Measurements from ENCODE around the gene PHGDH.
"Not testable (repeated sequence)": the region's sequence is repeated elsewhere in the genome, so short reads cannot be mapped to it uniquely, and the experiment has no call there.

The PHGDH gene

DNA sequence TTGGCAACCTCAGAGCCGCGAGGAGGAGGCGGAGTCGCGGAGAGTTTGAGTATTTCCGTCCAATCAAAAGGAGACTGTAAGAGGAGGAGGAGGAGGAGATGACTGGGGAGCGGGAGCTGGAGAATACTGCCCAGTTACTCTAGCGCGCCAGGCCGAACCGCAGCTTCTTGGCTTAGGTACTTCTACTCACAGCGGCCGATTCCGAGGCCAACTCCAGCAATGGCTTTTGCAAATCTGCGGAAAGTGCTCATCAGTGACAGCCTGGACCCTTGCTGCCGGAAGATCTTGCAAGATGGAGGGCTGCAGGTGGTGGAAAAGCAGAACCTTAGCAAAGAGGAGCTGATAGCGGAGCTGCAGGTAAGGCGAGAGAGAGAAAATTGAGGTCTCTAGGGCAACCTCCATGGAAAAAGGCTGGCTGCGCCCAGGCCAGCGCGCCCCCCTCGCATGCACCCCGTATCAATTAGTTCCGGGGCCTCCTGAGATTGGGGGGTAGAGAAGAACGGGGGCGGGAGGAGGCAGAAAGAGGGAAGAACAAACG, at the start of gene PHGDH:
TSS of gene PHGDH (plus strand) at position 131 of the 538 bp plus-strand sequence. CDS start at position 220, 89 bp downstream.
- DNase-seq, result peak; percentile 66

DNA sequence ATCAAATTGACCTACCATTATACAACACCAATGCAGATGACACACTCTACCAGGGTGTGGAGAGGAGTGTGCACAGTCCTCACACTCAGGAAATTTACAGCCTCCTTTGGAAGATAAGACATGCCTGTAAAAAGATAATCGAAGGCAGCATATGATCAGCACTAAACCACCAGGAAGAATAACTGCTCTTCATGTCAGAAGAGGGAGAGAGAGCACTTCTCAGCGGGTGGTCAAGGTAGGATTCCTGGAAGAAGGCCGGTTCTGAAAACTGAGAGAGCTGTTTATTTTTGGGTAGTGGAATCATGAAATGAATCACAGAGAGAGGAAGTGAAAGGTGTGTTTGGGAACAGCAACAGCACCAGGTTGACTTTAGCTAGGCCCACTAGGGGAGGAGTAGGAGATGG, 49.7 kb upstream of the PHGDH start:
- no peak for DNase-seq

DNA sequence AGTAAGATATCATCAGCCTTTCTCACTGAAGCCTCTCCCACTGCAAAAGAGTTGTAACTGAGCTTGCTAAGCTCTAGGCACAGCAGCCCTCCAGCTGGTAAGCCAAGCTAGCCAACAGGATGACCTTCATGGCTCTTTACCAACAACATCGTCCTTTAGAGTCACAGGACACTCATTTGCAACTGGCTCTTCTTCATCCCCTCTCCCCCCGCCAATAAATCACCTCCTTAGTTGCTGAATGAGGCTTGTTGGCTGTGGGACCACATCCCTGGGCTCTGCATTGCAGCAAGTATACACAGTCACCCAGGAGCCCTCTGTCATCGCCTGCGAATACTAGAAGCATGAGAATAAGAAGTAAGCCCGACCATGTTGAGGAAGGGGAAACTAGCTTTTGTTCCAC, 47.7 kb upstream of the PHGDH start:
- DNase-seq, result no peak

DNA sequence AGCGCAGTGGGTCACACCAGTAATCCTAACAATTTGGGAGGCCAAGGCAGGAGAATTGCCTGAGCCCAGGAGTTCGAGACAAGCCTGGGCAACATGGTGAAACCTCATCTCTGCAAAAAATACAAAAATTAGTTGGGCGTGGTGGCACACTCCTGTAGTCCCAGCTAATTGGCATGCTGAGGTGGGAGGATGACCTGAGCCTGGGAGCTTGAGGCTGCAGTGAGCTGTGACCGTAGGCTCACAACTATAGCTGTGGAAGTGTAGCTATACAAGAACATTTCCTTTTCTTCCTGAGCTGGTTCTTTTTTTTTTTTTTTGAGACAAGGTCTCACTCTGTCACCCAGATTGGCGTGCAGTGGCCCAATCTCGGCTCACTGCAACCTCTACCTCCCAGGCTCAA, 44.6 kb upstream of the PHGDH start:
- DNase-seq, result no peak

DNA sequence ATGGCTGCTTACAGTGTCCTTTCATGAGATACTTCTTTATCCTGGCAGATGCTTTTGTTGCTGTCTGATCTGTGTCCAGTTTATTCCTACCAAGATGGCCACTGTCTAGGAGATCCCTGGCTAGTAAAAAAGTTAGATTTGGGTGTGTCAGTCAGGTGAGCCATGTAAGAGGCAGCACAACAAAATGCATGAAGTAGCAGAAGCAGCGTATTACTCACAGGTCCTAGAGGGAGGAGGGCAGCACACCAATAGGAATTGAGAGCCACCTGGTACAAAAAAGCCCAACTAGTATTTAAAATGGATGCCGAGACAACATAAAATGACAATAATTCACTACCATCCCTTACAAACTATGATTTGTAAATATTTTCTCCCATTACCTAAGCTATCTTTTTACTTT, 40.8 kb upstream of the PHGDH start:
- no peak for DNase-seq

DNA sequence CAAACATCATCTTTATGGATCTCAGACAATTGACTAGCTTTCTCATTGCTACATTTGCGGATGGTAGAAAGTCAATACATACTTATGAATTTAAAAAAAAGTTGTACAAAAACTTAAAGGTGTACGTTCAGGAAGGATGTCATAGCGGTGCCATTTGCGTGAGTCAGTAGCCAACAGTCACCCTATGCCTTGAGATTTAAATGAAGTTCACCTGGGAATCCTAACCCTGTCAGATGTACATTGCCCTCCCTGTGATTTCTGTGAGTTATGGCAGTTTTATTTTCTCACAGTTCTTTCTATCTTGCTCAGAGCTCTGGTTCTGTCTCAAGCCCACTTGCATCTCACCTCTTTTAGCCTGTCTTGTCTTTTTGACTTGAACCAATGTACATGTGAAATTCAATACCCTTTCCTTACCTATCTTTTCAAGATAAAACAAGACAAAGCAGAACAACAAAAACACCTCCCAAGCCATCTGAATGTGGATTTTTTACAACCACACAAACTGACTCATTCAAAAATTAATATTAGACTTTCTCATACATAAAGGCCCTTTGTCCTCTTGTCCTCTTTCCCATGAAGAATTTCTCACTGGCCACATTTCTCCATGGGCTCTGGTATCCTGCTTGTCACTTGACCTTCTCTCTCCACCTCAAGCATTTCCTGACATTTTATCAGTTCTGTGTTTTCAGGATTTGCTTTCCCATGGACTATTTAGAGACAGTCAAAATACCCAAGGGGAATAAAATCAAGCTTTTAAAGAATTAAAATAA, 38.4 kb upstream of the PHGDH start:
- no peak for DNase-seq

DNA sequence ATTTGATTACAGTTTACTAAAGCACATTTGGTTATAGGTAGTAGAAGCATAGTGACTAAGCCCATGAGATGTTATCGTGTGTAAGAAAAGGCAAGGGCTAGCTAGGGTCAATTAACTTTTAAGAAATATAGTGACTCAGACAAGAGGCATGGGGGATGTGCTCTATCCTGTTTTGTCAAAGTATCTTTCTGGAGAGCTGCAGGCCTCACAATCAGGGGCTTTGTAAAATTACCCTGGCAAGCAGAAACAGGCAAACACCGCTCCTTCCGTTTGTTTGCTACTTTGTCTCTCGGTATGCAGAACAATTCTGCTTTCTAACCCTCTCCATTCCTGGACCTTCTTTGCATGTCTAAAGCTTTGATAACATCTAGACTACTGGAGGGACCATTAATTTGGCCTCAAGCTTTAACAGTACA, 37.6 kb upstream of the PHGDH start:
- no peak for DNase-seq

DNA sequence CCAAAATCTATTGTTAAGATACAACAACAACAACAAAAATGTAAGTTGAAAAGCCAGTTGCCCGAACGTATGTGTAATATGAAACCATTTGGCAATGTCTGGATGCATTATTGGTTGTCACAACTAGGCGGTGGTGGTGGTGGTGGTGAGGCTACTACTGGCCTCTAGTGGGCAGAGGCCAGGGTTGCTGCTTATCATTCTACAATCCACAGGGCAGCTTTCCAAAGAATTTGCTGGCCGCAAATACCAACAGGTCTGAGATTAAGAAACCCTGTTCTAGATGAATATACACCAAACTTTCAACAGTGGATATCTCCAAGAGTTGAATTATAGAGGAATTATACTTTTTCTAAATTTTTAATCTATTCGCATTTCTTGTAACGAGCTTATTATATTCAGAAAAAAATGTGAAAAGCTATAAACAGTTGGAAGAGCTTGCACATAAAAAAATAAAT, 36.9 kb upstream of the PHGDH start:
- no peak for DNase-seq

DNA sequence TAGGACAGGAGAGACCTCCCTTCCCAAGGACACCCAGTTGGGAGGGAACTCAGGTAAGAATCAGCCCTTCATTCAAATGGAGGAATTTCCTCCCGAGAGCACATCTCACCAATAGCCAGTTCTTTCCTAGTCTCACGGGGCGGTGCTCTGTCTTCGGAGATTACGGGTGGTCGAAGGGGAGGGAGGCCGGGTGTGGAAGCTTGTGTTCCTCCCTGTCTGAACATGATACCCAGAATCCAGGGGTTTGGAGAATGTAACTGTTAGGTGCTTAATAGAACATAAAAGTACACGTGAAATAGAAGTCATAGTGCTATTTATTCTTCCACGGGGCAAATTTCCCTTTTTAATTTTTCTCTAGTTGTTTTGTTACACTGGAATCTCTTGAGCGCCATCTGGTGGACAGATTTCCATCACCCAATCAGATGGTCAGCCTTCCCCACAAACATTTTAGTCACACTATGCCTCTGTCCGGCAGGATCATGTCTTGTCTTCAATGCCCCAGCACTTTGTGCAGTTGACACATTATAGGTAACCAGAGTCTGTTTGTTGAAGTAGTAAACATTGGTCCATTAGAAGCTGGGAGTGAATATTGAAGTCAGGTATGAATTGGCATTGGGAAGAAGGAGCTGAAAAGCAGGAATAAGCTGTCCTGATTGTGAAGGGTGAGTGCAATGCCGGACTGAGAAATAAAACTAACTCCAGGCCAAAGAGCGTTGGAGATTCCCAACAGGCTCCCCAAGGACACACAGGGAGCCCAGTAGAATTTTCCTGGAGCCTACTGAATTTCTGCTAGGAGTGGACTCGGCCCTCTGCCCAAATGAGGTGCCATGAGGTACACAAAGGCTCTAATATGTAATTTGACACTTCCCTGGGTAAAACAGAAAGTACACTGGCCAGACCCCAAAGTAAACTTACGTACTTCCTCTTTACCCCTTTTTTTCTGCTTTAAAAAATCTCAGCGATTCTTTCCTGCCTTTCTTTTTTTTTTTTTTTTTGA, 36.1 kb upstream of the PHGDH start:
- peak; percentile 89 for DNase-seq

DNA sequence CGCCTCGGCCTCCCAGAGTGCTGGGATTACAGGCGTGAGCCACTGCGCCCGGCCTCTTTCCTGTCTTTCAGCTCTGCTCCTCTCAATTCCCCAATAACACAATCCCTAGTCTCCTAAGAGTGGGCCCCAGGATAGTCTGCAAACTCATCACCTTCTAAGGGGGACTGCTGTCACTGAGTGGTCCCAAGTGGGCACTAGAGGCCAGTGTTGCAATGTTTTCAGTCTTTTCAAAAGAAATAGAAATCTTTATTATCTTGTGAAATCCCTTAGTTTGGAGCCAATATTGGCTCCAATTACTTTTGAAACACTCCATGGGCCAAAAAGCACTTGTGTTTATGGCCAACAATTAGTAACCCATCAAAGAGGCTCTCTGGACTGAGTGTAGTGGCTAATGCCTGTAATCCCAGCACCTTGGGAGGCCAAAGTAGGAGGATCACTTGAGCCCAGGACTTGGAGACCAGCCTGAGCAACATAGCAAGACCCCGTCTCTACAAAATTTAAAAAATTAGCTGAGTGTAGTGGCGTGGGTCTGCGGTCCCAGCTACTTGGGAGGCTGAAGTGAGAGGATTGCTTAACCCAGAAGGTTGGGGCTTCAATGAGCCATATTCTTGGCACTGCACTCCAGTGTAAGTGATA, 35.0 kb upstream of the PHGDH start:
- DNase-seq, result no peak

DNA sequence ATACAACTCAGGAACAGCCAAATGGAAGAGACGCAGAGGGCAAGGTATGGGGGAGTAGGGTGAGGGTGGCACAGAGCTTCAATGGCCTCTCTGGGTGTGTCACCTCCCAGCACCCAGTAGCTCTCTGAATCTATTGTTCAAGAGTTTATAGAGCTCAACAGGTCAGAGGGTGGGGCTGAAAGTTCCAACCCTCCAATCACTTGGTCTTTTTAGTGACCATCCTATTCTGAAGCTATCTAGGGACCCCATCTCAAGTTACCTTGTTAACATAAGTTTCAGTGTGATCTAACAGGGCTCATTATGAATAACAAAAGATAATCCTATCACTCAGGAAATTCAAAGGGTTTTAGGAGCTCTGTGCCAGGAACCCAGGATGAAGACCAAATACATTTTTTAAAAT, 32.5 kb upstream of the PHGDH start:
- DNase-seq, result no peak

DNA sequence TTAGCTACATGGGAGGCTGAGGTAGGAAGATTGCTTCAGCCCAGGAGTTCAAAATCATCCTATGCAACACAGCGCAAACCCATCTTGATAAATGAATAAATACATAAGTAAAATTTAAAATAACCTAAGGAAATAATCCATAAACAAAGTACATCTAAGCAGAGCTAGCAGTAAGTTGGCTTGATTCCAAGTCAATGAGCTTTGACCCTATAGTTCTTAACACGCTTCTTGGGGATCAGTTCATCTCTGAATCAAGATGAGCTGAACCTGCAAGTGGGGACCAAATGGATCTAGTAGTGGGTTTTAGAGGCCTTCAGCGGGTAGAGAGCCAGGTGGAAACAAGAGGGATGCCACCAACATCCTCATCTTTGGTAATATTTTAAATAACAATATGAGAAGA, 31.5 kb upstream of the PHGDH start:
- DNase-seq, result no peak

DNA sequence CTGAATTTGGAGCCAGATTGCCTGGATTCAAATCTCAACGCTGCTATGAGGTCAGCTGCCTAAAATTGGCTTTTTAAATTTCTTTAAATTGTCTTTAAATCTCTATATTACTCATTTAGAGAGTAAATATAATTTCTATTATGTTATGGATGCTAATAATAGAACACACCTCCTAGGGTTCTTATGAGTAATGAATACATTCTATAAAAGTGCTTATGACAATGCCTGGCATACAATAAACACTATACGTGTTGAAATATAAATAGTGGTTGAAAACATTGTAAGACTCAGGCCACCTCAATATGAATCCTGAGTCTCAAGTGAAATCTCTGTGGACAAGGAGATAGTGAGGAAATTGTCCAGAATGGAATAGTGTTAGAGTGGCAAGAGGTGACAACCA, 31.0 kb upstream of the PHGDH start:
- DNase-seq, result no peak

DNA sequence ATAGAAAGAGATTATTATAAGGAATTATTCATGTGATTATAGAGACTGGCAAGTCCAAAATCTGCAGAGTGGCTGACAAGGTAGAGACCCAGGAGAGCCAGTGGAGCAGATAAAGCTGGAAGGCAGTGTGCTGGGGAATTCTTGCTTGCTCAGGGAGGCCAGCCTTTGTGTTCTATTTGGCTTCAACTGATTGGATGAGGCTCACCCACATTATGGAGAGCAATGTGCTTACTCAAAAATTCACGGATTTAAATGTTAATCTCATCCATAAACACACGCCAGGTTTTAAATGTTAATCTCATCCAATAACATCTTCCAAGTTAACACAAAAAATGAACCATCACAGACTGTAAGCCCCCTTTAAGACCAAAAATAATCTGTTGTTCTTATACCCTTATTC, 30.2 kb upstream of the PHGDH start:
- DNase-seq, result no peak

DNA sequence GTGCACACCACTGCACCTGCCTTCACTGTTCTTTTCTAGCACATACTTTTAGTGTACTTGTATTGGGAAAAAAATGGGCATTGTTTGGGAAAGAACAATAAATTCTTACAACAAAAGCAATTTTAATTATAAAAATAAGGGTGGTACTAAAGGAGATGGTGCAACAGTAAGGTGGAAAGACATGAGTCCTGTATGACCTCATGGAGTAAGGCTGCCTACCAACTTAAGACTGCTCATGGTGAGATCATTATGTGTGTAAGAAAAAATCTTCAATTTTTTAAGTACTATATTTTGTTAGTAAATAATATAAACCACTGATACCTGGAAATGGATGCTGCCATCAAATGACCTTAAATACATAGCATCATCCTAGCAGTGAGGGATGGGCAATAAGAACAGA, 29.6 kb upstream of the PHGDH start:
- no peak for DNase-seq

DNA sequence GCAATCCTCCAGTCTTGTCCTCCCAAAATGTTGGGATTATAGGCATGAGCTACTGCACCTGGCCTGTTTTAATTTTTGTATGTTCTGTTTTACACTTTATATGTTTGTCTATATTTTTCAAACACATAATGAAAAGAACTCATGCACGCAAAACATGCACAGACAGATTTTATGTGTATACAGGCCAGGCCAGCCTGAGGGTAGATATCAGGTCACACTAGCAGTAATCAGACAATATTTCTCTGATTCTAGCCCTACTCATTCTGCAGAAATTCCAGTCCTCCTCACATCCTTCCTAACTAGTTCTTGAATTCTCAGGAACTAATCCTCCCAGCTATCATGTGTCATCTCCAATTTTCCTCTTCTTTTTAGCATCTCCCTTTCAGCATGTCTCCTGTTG, 27.8 kb upstream of the PHGDH start:
- no peak for DNase-seq

DNA sequence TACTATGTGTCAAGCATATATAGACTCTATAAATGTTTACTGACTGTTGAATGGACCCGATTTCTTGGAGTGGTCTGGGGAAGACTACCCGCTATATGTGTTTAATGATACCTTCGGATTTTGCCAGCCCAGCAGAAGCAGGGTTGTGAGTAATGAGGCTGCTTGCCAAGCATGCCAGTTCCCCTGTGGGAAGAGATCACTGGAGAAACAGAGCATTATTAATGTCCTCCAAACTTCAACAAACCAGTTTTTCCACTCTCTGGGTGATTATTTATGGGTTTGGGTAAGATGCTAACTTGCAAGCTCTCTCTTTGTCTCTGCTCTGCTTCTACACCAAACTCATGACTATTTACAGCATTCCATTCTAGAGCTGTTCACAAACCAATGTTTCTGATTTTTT, 25.1 kb upstream of the PHGDH start:
- DNase-seq, result no peak

DNA sequence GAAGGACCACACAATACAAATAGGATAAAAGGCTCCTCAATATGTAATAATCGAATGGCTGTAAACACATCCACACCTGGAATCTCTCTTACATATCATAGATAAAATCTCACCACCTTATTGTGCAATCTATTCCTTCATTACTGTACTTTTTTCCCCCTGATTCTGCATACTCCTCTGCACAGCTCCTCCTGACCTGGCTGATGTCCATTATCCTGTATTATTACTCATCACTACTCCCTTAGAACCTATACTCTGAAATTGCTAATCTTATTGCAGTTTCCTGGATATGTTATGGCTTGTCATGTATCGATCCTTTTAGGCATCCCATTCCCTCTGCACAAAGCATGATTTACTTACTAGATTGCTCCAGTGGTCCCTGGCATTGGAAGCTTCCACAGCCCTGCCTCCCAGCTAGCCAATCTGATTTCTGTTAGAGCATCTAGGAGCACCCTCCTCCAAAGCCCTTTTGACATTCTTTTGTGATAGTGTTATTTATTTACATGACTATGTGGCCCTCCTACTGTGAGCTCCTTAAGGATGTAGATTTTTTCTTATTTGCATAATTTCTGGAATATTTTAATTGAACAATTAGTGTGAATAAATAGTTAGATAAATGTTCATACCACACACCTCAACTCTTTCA, 24.2 kb upstream of the PHGDH start:
- DNase-seq, result no peak

DNA sequence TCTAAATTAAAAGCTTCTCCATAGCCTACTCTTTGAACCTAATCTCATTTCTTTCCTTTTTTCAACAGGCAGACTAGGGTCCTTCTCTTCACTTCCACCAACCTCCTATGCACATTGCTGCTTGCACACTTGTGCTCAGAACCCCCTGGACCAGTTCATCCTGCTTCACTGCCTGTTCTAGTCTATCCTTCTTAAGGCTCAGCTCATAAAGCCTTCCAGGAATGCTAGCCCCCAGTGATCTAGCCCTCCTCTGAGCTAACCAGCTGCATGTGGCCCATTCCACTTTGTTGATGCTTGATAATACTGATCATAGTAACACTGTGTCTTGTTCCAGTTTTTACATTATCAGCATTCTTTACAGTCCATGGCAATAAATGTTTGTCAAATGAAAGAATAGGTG, 22.9 kb upstream of the PHGDH start:
- DNase-seq, result no peak

DNA sequence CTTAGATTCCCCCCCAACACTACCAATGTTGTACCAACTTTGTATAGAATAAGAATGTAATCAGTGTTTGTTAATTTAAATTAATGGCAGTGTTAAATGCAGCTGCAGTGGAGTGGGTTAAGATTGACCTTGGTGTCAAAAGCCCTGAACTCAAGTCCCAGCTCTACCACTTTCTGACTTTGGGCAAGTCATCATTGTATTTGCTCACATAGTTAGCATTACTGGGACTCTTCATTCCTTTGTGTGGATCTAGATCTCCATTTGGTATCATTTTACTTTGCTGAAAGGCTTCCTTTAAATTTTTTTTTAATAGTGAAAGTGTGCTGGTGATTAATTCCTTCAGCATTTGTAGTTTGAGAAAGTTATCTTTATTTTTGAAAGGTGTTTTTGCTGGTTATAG, 22.2 kb upstream of the PHGDH start:
- no peak for DNase-seq

DNA sequence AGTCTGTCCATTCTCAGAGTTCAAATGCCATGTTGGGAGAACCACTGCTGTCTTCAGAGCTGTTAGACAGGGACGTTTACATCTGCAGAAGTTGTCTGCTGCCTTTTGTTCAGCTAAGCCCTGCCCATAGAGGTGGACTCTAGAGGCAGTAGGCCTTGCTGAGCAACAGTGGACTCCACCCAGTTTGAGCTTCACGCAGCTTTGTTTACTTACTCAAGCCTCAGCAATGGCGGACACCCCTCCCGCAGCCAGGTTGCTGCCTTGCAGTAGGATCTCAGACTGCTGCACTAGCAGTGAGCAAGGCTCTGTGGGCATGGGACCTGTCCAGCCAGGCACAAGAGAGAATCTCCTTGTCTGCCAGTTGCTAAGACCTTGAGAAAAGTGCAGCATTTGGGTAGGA, 14.9 kb upstream of the PHGDH start:
- not testable (repeated sequence) for DNase-seq

DNA sequence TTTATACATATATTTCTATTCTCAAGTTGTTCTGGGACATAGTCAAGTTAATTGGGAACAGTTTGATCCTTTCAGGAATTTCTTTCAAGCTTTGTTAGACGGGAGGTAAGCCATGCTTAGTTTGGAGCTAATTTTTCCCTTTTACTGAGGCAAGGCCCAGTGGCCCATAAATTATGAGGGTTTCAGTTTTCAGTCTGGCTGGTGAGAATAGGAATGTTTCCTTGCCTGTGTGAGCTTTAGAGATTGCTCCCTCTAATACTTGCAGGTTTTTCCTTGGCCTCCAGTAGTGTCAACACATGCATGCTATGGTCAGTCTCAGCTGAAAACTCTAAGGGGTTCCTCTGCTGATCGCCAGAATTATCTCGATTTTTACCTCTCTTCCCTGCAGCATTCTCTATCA, 14.1 kb upstream of the PHGDH start:
- DNase-seq, result no peak

DNA sequence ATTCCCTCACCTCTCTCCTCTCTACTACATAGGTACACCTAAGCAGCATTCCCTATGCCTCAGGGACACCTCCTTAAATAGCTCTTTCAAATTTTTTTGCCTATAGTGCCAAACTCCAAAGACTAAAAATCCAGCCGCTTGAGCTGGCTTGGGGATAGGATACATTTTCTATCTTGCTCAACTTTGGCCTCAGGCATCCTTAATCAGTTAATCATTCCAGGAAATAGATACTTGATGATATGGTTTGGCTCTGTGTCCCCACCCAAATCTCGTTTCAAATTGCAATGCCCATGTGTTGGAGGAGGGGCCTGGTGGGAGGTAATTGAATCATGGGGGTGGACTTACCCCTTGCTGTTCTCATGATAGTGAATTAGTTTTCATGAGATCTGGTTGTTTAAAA, 11.4 kb upstream of the PHGDH start:
- DNase-seq, result no peak

All from midbrain (tissue), 1 donor.